SK-N-SH (cell line): Measurements from ENCODE around the gene CLK4. TPM values are rescaled to one million over a fixed set of nuclear protein-coding genes. Genes with fewer than 3 reads are reported as not detected.
A peak's percentile ranks its signal among the peaks of the same experiment; 100 is the strongest.

Source experiments
- CTCF ChIA-PET: fragments of 300-600, 350-600 bp; formaldehyde crosslinking; extraction: SDS; loops from one replicate; lab custom pipeline; 2021; lab: Yijun Ruan, JAX
- POLR2A ChIA-PET: fragments of 350-600 bp; sonication (Branson Sonifier 250); formaldehyde crosslinking; extraction: SDS; loops from one replicate; lab custom pipeline; 2020; ENCODE audit warnings: antibody characterized with exemption, inconsistent platforms; lab: Yijun Ruan, JAX
- DNase-seq: peaks from one replicate; pipeline ENCODE4 v3.0.0; 2012
- H2AFZ ChIP-seq: fragments of 200-600 bp; sonication (generic); 2 replicates; pipeline ENCODE4 v1.8.1; 2016; ENCODE audit warnings: antibody characterized with exemption, mild to moderate bottlenecking, low read depth
- H3F3A ChIP-seq: fragments of 200-600 bp; sonication (generic); replicated peaks from 2 replicates; pipeline ENCODE3; 2016; ENCODE audit warnings: antibody characterized with exemption, mild to moderate bottlenecking; ENCODE audit not compliant: insufficient read depth
- H3K27ac ChIP-seq, 2 experiments: fragments of 200-500 bp in 1 of 2; fragments of 200-600 bp in 1 of 2; sonication (Bioruptor generic) in 1 of 2; sonication (generic), shearing (Covaris generic) in 1 of 2; 2 replicates each; pipeline versions ENCODE4 v1.5.1 to v1.6.1; 2014 to 2016; ENCODE audit warnings: low read depth in 2 of 2, inconsistent platforms in 1 of 2, low read length in 1 of 2, mild to moderate bottlenecking in 1 of 2, mixed read lengths in 1 of 2
- H3K27me3 ChIP-seq: fragments of 200-600 bp; sonication (generic), shearing (Covaris generic); 2 replicates; pipeline ENCODE4 v1.6.1; 2016; ENCODE audit warnings: mixed run types; ENCODE audit not compliant: insufficient read depth
- H3K36me3 ChIP-seq, 2 experiments: fragments of 200-500 bp in 1 of 2; fragments of 200-600 bp in 1 of 2; sonication (Bioruptor generic) in 1 of 2; sonication (generic) in 1 of 2; replicated peaks in 1 of 2; 2 replicates each; pipeline versions ENCODE3 to v1.5.1; 2014 to 2016; ENCODE audit warnings: low read length in 1 of 2, mild to moderate bottlenecking in 1 of 2; ENCODE audit not compliant: insufficient read depth in 2 of 2, control insufficient read depth in 1 of 2
- H3K4me1 ChIP-seq, 2 experiments: fragments of 200-500 bp in 1 of 2; fragments of 200-600 bp in 1 of 2; sonication (Bioruptor generic) in 1 of 2; sonication (generic), shearing (Covaris generic) in 1 of 2; 2 replicates each; pipeline versions ENCODE4 v1.5.1 to v1.6.1; 2014 to 2016; ENCODE audit warnings: low read depth in 1 of 2, low read length in 1 of 2, mixed run types in 1 of 2; ENCODE audit not compliant: insufficient read depth in 2 of 2, control insufficient read depth in 1 of 2
- H3K4me2 ChIP-seq: fragments of 200-600 bp; sonication (generic), shearing (Covaris generic); 2 replicates; pipeline ENCODE4 v1.6.1; 2017; ENCODE audit warnings: mixed run types
- H3K4me3 ChIP-seq, 2 experiments: fragments of 200-500 bp in 1 of 2; fragments of 200-600 bp in 1 of 2; sonication (Bioruptor generic) in 1 of 2; sonication (generic), shearing (Covaris generic) in 1 of 2; 2 replicates each; pipeline versions ENCODE4 v1.5.1 to v1.8.1; 2014 to 2016; ENCODE audit warnings: low read depth in 2 of 2, inconsistent platforms in 1 of 2, low read length in 1 of 2, mild to moderate bottlenecking in 1 of 2, mixed read lengths in 1 of 2, moderate library complexity in 1 of 2
- H3K79me2 ChIP-seq: fragments of 200-600 bp; sonication (generic); 2 replicates; pipeline ENCODE4 v1.8.1; 2017; ENCODE audit warnings: mild to moderate bottlenecking; ENCODE audit not compliant: insufficient read depth
- H3K9ac ChIP-seq: fragments of 200-600 bp; sonication (generic); 2 replicates; pipeline ENCODE4 v1.6.1; 2017; ENCODE audit warnings: mixed run types
- H3K9me2 ChIP-seq: fragments of 200-600 bp; sonication (generic); 2 replicates; pipeline ENCODE4 v1.6.1; 2017; ENCODE audit warnings: mixed run types
- H3K9me3 ChIP-seq: fragments of 200-600 bp; sonication (generic); 2 replicates; pipeline ENCODE4 v1.6.1; 2017; ENCODE audit warnings: mixed run types, mild to moderate bottlenecking, moderate library complexity
- H4K20me1 ChIP-seq: fragments of 200-600 bp; sonication (generic); 2 replicates; pipeline ENCODE4 v1.6.1; 2017; ENCODE audit warnings: mild to moderate bottlenecking, mixed run types; ENCODE audit not compliant: insufficient read depth
- CHD2 ChIP-seq: fragments of 150-350 bp; IDR thresholded peaks from 2 replicates; pipeline ENCODE4 v1.6.1; 2018; ENCODE audit warnings: low read length; ENCODE audit not compliant: partially characterized antibody
- ELF1 ChIP-seq: IDR thresholded peaks from 2 replicates; pipeline ENCODE4 v1.4.0; 2012
- EP300 ChIP-seq, 2 experiments: IDR thresholded peaks; 2 replicates each; pipeline versions ENCODE4 v1.4.0 to v1.6.1; 2012; ENCODE audit warnings: borderline replicate concordance in 1 of 2, low read depth in 1 of 2, low read length in 1 of 2
- EZH2phosphoT487 ChIP-seq: fragments of 200-600 bp; sonication (generic); IDR thresholded peaks from 2 replicates; pipeline ENCODE4 v1.6.1; 2017; ENCODE audit warnings: low read depth, mixed run types, mild to moderate bottlenecking, antibody characterized with exemption, moderate library complexity, borderline replicate concordance
- FOSL2 ChIP-seq: IDR thresholded peaks from 2 replicates; pipeline ENCODE4 v1.4.0; 2012; ENCODE audit warnings: low read depth, mild to moderate bottlenecking, moderate library complexity, borderline replicate concordance
- FOXM1 ChIP-seq: IDR thresholded peaks from 2 replicates; pipeline ENCODE4 v1.4.0; 2012; ENCODE audit warnings: low read depth, mild to moderate bottlenecking
- GABPA ChIP-seq: IDR thresholded peaks from 2 replicates; pipeline ENCODE4 v1.4.0; 2012; ENCODE audit warnings: low read depth, mild to moderate bottlenecking
- GATA2 ChIP-seq: sonication (generic); formaldehyde crosslinking; IDR thresholded peaks from 2 replicates; pipeline ENCODE4 v1.5.0; 2020; ENCODE audit warnings: mild to moderate bottlenecking, missing genetic modification reagents
- JUND ChIP-seq: IDR thresholded peaks from 2 replicates; pipeline ENCODE4 v1.4.0; 2012
- MEF2A ChIP-seq: IDR thresholded peaks from 2 replicates; pipeline ENCODE4 v1.4.0; 2012; ENCODE audit warnings: low read depth, borderline replicate concordance
- MXI1 ChIP-seq: IDR thresholded peaks from 2 replicates; pipeline ENCODE4 v1.6.1; 2012; ENCODE audit warnings: mild to moderate bottlenecking, low read depth, low read length, improper control_type of control experiment
- NRF1 ChIP-seq: IDR thresholded peaks from 2 replicates; pipeline ENCODE4 v1.6.1; 2012; ENCODE audit warnings: low read depth, mild to moderate bottlenecking, low read length
- POLR2AphosphoS5 ChIP-seq: IDR thresholded peaks from 2 replicates; pipeline ENCODE4 v1.6.1; 2012; ENCODE audit warnings: low read depth, low read length
- RAD21 ChIP-seq: IDR thresholded peaks from 2 replicates; pipeline ENCODE4 v1.6.1; 2012; ENCODE audit warnings: mild to moderate bottlenecking, low read length
- RCOR1 ChIP-seq: fragments of 150-350 bp; IDR thresholded peaks from 2 replicates; pipeline ENCODE4 v1.6.1; 2017; ENCODE audit warnings: antibody characterized with exemption, low read length
- SIN3A ChIP-seq: IDR thresholded peaks from 2 replicates; pipeline ENCODE4 v1.6.1; 2012; ENCODE audit warnings: low read depth, mild to moderate bottlenecking, low read length, moderate library complexity, borderline replicate concordance
- SMC3 ChIP-seq: IDR thresholded peaks from 2 replicates; pipeline ENCODE4 v1.6.1; 2012; ENCODE audit warnings: low read depth, low read length, improper control_type of control experiment
- TAF1 ChIP-seq: IDR thresholded peaks from 2 replicates; pipeline ENCODE4 v1.6.1; 2012; ENCODE audit warnings: low read depth, mild to moderate bottlenecking, low read length, moderate library complexity, borderline replicate concordance
- TEAD4 ChIP-seq: IDR thresholded peaks from 2 replicates; pipeline ENCODE4 v1.4.0; 2012; ENCODE audit warnings: mild to moderate bottlenecking, borderline replicate concordance; ENCODE audit not compliant: insufficient read depth
- YY1 ChIP-seq: IDR thresholded peaks from 2 replicates; pipeline ENCODE4 v1.4.0; 2012; ENCODE audit warnings: low read depth, mild to moderate bottlenecking
- WGBS: methylation state at CpG from one replicate; pipeline ENCODE4 v1.1.6; 2017; ENCODE audit warnings: low lambda C conversion rate; 5-methylcytosine and 5-hydroxymethylcytosine counted together
- polyA plus RNA-seq, 3 experiments: library from polyadenylated mRNA; depleted of rRNA; stranded (reverse); fragments of >200 nt; gene quantifications; 2 replicates each; pipeline ENCODE4 v1.2.3, GENCODE V29; 2012
- TF ChIP-seq, protein P1 (sequence below): IDR thresholded peaks from 2 replicates; pipeline ENCODE4 v1.4.0; 2012; ENCODE audit warnings: low read depth
- TF ChIP-seq, protein P2 (sequence below): IDR thresholded peaks from 2 replicates; pipeline ENCODE4; 2012
- TF ChIP-seq, protein P3 (sequence below): IDR thresholded peaks from 2 replicates; pipeline ENCODE4 v1.6.1; 2012; ENCODE audit warnings: mild to moderate bottlenecking, low read depth, low read length, moderate library complexity

Gene CLK4
- polyA plus RNA-seq, 1 of the 3 experiments (the other 2 are of a cell fraction) = 7.5 TPM

- no peaks in the 10 kb centered on the region for H3F3A ChIP-seq
- TF ChIP-seq MEF2A (no peak), SMC3 (no peak), CHD2 (no peak), RAD21 (no peak), EP300 (IDR thresholded peaks at IDR 0.05; ENCODE audit: borderline replicate concordance in 1 of 2, low read depth in 1 of 2, low read length in 1 of 2) (no peak), TAF1 (no peak), GATA2 (no peak), FOXM1 (no peak), MXI1 (no peak), SIN3A (no peak), POLR2AphosphoS5 (no peak)
- TF ChIP-seq, protein P1, sequence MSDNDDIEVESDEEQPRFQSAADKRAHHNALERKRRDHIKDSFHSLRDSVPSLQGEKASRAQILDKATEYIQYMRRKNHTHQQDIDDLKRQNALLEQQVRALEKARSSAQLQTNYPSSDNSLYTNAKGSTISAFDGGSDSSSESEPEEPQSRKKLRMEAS = no peak
- TF ChIP-seq, protein P2, sequence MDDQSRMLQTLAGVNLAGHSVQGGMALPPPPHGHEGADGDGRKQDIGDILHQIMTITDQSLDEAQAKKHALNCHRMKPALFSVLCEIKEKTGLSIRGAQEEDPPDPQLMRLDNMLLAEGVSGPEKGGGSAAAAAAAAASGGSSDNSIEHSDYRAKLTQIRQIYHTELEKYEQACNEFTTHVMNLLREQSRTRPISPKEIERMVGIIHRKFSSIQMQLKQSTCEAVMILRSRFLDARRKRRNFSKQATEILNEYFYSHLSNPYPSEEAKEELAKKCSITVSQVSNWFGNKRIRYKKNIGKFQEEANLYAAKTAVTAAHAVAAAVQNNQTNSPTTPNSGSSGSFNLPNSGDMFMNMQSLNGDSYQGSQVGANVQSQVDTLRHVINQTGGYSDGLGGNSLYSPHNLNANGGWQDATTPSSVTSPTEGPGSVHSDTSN = no peak
- H2AFZ ChIP-seq = no peak overlapping the region
- no peaks in the 10 kb centered on the region for H3K9me3 ChIP-seq
- no peak overlapping the region for H3K9ac ChIP-seq
- no peaks in the 10 kb centered on the region for H3K36me3 ChIP-seq
- H3K27ac ChIP-seq = no peak overlapping the region
- no peak for DNase-seq
- no peaks in the 10 kb centered on the region for H3K9me2 ChIP-seq
- H3K79me2 ChIP-seq = no peaks in the 10 kb centered on the region
- WGBS = 58% methylated on average over 6 of the region's 11 CpGs
- H3K4me2 ChIP-seq = no peak overlapping the region
- no peaks in the 10 kb centered on the region for H3K27me3 ChIP-seq
- no peak overlapping the region for H3K4me3 ChIP-seq
- no peaks in the 10 kb centered on the region for H4K20me1 ChIP-seq
- peaks cover 0 to 16% of the 10 kb centered on the region in 2 experiments; a peak in 2 of 4 replicates for H3K4me1 ChIP-seq
- ChIA-PET CTCF (interaction anchor here (2.5 to 6.7 kb wide), 2 partner anchors 35 to 275 kb away, joined by 9 to 47 read pairs; partner anchors contain the start of gene COL23A1), POLR2A (no interaction called here)
Measured at GRCh38 chr5:178554311-178554710, 72.5 kb downstream of the CLK4 start.

- no peaks in the 10 kb centered on the region for H3K36me3 ChIP-seq
- H3K4me3 ChIP-seq = no peak overlapping the region
- H3K9me2 ChIP-seq = no peaks in the 10 kb centered on the region
- H3K4me2 ChIP-seq = no peak overlapping the region
- H4K20me1 ChIP-seq = no peaks in the 10 kb centered on the region
- H3K9ac ChIP-seq = no peak overlapping the region
- ChIA-PET CTCF (interaction anchor here (0.8 to 6.7 kb wide), 4 partner anchors 36 to 274 kb away, joined by 3 to 47 read pairs (median 16); partner anchors contain the start of gene COL23A1), POLR2A (no interaction called here)
- no peaks in the 10 kb centered on the region for H3K27me3 ChIP-seq
- WGBS = 46% methylated on average over 13 of the region's 13 CpGs
- no peaks in the 10 kb centered on the region for H3K9me3 ChIP-seq
- H3K79me2 ChIP-seq = no peaks in the 10 kb centered on the region
- DNase-seq = no peak
- H2AFZ ChIP-seq = no peak overlapping the region
- no peaks in the 10 kb centered on the region for H3F3A ChIP-seq
- TF ChIP-seq JUND (no peak), TEAD4 (no peak), RCOR1 (no peak), CHD2 (no peak), EZH2phosphoT487 (no peak), ELF1 (no peak), SMC3 (no peak), GABPA (no peak), FOXM1 (no peak), YY1 (no peak), FOSL2 (no peak), NRF1 (no peak)
- TF ChIP-seq, protein P1 = no peak
- TF ChIP-seq, protein P3, sequence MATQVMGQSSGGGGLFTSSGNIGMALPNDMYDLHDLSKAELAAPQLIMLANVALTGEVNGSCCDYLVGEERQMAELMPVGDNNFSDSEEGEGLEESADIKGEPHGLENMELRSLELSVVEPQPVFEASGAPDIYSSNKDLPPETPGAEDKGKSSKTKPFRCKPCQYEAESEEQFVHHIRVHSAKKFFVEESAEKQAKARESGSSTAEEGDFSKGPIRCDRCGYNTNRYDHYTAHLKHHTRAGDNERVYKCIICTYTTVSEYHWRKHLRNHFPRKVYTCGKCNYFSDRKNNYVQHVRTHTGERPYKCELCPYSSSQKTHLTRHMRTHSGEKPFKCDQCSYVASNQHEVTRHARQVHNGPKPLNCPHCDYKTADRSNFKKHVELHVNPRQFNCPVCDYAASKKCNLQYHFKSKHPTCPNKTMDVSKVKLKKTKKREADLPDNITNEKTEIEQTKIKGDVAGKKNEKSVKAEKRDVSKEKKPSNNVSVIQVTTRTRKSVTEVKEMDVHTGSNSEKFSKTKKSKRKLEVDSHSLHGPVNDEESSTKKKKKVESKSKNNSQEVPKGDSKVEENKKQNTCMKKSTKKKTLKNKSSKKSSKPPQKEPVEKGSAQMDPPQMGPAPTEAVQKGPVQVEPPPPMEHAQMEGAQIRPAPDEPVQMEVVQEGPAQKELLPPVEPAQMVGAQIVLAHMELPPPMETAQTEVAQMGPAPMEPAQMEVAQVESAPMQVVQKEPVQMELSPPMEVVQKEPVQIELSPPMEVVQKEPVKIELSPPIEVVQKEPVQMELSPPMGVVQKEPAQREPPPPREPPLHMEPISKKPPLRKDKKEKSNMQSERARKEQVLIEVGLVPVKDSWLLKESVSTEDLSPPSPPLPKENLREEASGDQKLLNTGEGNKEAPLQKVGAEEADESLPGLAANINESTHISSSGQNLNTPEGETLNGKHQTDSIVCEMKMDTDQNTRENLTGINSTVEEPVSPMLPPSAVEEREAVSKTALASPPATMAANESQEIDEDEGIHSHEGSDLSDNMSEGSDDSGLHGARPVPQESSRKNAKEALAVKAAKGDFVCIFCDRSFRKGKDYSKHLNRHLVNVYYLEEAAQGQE = no peak
- TF ChIP-seq, protein P2 = no peak
- H3K27ac ChIP-seq = peak overlapping the region in 1 of 2 experiments; percentile 28; a peak in 1 of 4 replicates
- H3K4me1 ChIP-seq = peaks cover 0 to 16% of the 10 kb centered on the region in 2 experiments; a peak in 2 of 4 replicates
Measured at GRCh38 chr5:178553517-178553916, 73.3 kb downstream of the CLK4 start.
